Activated CD8-positive, alpha-beta memory T cell treated with anti-CD3 and anti-CD28 coated beads, Interleukin-2, amount 50 U/mL, for 24 hours (primary cell): ENCODE results near the gene IQGAP2.
"Not testable (repeated sequence)": the region's sequence is repeated elsewhere in the genome, so short reads cannot be mapped to it uniquely, and the experiment has no call there.

Experiments
- DNase-seq: peaks from one replicate; pipeline ENCODE4 v3.0.0-alpha.2; 2020; ENCODE audit errors: extremely low read depth

Gene IQGAP2

GRCh38 chr5:76413746-76414145 is 10.7 kb downstream of the IQGAP2 start:
- no peak for DNase-seq

DNA sequence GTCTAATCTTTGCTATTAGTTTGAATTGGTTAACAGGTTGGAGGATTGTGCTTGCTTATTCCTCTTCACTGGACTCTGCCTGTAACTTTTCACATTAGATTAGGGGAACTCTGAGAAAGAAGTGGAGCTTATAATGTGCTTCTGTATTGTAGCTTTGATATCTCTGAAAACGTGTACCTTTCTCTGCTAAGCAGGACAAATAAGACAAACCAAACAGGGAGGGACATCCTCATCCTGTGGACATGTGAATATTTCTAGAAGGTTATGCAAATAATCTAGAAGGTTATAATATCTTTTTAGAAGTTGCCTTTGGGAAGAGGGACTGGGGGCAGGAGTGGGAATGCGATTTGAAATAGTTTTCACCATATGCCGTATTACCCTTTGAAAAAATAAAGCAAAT is 11.7 kb downstream of the IQGAP2 start:
- DNase-seq, result no peak

- no peak for DNase-seq
Measured at GRCh38 chr5:76415855-76416254, 12.8 kb downstream of the IQGAP2 start.

- no peak for DNase-seq
Measured at GRCh38 chr5:76419597-76420298, 16.7 kb downstream of the IQGAP2 start.

DNA sequence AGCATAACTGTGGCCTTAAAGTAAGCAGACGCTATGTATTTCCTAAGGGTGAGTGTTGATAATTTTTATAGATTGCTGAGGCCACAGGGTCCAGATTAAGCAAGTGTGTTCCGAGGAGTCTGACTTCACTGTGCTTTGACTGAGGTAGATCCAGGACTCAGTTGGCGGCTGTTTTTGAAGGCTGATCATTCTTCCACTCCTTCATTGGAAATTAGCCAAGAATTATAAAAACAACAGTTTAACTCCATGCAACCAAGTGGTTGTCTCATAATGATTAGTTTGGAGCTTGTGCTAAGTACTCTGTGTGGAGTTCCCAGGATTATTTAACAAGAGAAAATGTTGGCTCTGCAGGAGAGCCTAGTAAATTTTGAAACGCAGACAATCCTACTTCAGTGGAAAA is 19.1 kb downstream of the IQGAP2 start:
- DNase-seq, result no peak

DNA sequence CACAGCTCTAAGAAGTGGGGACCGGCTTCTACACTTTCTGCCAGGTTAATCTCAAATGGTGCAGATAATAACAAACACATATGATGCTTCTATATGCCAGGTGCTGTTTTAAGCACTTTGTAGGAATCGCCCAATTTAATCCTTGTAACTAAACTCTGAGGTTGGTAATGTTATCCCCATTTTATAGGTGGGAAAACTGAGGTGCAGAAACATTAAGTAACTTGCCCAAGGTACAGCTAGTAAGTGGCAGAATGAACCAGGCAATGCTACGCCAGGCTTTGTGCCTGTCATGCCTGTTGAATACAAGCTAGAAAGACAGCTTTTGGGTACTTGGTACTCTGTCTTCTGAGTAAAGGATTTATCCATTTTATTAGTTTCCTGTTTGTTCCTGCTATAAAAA is 19.7 kb downstream of the IQGAP2 start:
- no peak for DNase-seq

- no peak for DNase-seq
Measured at GRCh38 chr5:76425146-76425545, 22.1 kb downstream of the IQGAP2 start.

DNA sequence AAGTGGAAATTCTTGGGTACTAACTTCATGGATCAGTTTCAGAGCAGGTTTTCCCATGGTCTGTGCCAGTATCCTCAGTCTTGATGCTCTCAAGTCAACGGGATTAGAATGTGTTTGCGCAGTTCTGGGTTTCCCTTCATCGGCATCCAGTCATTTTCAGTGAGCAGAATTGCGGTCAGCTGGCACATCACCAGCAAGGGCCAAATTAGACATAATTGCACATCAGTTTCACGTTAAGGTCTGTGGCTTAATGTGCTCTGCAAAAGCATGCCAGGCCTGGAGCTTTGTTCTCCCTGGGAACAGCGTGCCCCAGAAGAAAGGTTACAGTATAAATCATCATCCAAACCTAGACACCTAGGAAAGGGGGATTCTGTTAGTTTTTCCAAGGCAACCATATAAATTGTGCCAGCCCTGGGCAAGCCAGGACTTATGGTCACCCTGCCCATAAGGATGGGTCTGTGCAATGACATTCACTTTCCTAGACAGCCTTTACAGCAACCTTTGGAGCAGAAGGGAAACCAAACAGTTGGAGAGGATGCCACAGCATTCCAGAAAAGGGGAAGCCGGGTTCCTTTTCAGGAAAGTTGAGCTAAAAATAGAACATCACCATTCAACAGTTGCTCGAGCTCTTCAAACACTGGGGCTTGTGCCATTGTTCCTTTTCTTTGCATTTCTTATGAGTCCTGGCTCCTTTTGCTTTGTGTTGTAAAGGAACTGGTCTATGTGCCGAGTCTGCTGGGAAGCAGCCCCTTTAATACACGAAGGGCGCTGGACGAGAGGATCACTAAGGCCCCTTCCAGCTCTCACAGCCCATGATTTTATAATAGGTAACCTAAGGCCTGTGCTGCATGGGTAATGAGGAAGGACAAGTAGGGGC is 23.1 kb downstream of the IQGAP2 start:
- DNase-seq, result no peak

GRCh38 chr5:76427206-76428140 is 24.4 kb downstream of the IQGAP2 start:
- no peak for DNase-seq

DNA sequence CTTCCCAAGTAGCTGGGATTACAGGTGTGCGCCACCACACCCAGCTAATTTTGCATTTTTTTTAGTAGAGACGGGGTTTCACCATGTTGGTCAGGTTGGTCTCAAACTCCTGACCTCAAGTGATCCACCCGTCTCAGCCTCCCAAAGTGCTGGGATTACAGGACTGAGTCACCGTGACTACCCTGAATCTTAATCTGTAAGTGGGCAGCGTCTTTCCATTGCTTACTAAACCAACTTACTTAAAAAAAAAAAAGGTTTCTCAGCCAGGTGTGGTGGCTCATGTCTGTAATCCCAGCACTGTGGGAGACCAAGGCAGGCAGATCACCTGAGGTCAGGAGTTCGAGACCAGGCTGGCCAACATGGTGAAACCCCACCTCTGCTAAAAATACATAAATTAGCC is 25.5 kb downstream of the IQGAP2 start:
- DNase-seq, result not testable (repeated sequence)

DNA sequence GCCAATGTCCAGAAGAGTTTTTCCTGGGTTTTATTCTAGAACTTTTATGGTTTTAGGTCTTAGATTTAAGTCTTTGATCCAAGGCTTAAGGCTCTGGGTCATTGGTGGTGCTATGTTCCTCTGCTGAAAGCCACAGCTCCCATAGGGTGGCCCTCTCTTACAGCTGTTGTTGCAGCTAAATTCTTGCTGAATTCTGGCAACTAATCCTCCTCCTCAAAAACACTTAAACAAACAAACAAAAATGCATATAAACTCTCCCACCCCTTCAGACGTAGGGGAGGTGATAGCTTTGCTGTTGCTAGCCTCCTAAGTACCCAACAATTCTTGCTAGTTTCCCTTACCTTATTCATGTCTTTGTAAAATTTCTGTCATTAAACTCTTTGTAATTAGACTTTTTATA is 30.2 kb downstream of the IQGAP2 start:
- no peak for DNase-seq

DNA sequence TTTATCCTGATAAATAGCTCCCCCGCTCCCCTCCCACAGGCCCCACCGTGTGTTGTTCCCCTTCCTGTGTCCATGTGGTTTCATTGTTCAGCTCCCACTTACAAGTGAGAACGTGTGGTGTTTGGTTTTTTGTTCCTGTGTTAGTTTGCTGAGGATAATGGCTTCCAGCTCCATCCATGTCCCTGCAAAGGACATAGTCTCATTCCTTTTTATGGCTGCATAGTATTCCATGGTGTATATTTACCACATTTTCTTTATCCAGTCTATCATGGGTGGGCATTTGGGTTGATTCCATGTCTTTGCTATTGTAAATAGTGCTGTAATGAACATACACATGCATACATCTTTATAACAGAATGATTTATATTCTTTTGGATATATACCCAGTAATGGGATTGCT is 34.4 kb downstream of the IQGAP2 start:
- not testable (repeated sequence) for DNase-seq

DNA sequence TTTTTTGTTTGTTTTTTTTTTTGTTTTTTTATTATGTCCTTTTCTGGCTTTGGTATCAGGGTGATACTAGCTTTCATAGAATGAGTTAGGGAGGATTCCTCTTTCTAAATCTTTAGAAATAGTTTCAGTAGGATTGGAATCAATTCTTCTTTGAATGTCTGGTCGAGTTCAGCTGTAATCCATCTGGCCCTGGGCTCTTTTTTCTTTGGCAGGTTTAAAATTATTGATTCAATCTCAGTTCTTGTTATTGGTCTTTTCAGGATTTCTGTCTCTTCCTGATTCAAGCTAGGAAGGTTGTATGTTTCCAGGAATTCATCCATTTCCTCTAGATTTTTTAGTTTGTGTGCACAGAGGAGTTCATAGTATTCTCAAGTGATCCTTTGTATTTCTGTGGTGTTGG is 34.9 kb downstream of the IQGAP2 start:
- DNase-seq, result no peak

- DNase-seq, result no peak
Measured at GRCh38 chr5:76439201-76439600, 36.1 kb downstream of the IQGAP2 start.

GRCh38 chr5:76439929-76440328 is 36.8 kb downstream of the IQGAP2 start:
- no peak for DNase-seq

- DNase-seq, result no peak
Measured at GRCh38 chr5:76441101-76441500, 38.0 kb downstream of the IQGAP2 start.

DNA sequence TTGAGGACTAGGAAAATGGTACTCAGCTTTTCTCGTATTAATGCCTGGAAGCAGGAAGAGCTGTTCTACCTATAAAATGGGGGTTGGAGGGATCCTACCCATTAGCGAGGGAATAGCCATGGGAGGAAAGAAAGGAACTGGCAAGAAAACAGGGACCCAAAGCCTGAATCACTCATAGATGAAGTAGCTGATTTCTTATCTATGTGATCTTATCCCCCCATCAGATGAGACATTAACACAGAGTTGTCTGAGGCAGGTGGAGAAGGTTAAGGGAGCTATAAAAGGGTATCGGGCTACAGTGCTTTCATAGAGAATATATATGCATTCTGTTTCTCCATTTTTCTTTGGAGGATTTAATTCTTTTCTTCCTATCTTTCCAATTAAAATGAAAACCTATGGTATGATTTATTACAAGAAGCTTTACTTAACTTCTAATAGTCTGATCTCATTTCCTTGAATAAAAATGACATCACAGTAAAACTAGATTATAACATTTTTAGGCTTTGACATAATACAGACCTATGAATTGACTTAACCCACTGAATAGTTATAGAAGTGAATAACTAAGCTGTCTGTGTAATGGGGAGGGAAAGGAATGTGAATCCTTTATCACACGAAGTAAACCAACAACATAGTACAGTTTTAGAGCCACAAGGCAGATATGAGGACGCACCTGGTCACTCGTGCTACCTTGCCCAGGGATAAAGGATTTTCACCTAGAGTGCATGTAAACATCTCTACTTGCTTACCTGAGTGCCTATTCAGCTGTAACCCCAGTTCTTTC is 39.0 kb downstream of the IQGAP2 start:
- no peak for DNase-seq

DNA sequence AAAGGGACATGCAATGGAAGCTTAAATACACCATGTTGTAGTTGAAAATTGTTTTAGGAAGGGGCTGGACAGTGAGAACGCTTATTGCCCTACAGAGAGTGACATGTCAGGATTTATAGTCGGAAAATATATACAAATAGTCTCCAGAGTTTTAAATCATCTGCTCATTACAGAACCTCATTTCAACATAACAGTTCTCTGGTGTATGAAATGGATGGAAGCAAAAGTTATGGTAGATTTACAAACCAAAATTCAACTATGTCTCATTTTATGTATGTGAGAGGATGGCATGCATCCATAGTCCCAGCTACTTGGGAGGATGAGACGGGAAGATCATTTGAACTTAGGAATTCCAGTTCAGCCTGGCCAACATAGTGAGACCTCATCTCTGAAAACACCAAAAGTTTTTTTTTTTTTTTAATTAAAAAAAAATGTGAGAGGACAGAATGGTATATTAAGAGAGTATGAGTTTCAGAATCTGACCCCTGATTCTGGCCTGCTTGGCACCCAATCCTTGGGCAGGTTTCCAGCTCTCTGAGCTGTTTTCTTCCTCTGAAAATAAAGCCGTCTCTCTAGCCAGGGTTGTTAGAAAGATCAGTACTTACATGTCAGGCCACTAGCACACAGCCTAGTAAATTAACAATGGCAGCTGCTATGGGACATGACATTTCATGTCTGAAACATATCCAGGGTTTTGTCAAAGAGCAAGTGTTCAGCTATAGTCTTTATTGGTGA is 40.1 kb downstream of the IQGAP2 start:
- DNase-seq, result no peak

- no peak for DNase-seq
Measured at GRCh38 chr5:76445063-76445462, 42.0 kb downstream of the IQGAP2 start.

- no peak for DNase-seq
Measured at GRCh38 chr5:76445830-76446229, 42.7 kb downstream of the IQGAP2 start.

DNA sequence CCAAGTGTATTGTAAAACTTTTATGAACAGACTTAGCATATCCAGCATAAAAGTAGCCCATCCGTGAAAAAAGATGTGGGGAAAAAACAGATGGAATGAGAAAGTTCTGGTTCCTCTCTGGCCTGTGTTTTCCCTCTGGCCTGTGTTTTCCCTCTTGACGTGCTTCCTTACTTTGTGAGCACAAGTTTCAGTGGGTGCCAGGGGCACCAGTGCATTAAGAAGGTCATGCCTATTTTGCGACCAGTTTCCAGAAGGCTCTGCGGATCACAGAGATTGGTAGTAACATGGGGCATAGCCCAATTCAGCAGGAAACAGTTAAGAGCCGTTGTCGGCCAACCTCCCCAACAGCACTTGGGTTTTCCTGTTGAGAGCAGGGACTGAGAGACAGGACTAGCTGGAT is 43.7 kb downstream of the IQGAP2 start:
- no peak for DNase-seq
